Activated T-helper 17 cell treated with anti-CD3 and anti-CD28 coated beads, Interleukin-2, amount 50 U/mL, for 72 hours (primary cell): ENCODE measurements around the gene PHPT1. TPM values are rescaled to one million over a fixed set of nuclear protein-coding genes. Genes with fewer than 3 reads are reported as not detected.
A peak's percentile ranks its signal among the peaks of the same experiment; 100 is the strongest.
"Not testable (repeated sequence)": the region's sequence is repeated elsewhere in the genome, so short reads cannot be mapped to it uniquely, and the experiment has no call there.

Experiments used
- ATAC-seq: fragments of 150-1000 bp; cut with Tn5 transposase; replicated peaks from 2 replicates; pipeline ENCODE4 v1.10.0; 2021; ENCODE audit warnings: mild to moderate bottlenecking, moderate library complexity
- H3K27ac Mint-ChIP-seq: one replicate; pipeline ENCODE4 v1.8.0; 2022; ENCODE audit warnings: mixed read lengths
- H3K27me3 Mint-ChIP-seq: one replicate; pipeline ENCODE4 v1.8.0; 2022; ENCODE audit warnings: mixed read lengths
- H3K36me3 Mint-ChIP-seq: one replicate; pipeline ENCODE4 v1.8.0; 2022; ENCODE audit warnings: low read depth, mild to moderate bottlenecking, mixed read lengths
- H3K4me1 Mint-ChIP-seq: one replicate; pipeline ENCODE4 v1.8.0; 2022; ENCODE audit warnings: mixed read lengths
- H3K4me3 Mint-ChIP-seq: one replicate; pipeline ENCODE4 v1.8.0; 2022; ENCODE audit warnings: mild to moderate bottlenecking, mixed read lengths
- H3K9me3 Mint-ChIP-seq: one replicate; pipeline ENCODE4 v1.8.0; 2022; ENCODE audit warnings: mixed read lengths
- total RNA-seq, 2 donors: library from RNA; stranded (reverse); gene quantifications; one replicate each; pipeline ENCODE4 v1.2.3, GENCODE V29; 2022

The PHPT1 gene
- total RNA-seq, 2 donors from 2014 or later, result 138 to 194 TPM

DNA sequence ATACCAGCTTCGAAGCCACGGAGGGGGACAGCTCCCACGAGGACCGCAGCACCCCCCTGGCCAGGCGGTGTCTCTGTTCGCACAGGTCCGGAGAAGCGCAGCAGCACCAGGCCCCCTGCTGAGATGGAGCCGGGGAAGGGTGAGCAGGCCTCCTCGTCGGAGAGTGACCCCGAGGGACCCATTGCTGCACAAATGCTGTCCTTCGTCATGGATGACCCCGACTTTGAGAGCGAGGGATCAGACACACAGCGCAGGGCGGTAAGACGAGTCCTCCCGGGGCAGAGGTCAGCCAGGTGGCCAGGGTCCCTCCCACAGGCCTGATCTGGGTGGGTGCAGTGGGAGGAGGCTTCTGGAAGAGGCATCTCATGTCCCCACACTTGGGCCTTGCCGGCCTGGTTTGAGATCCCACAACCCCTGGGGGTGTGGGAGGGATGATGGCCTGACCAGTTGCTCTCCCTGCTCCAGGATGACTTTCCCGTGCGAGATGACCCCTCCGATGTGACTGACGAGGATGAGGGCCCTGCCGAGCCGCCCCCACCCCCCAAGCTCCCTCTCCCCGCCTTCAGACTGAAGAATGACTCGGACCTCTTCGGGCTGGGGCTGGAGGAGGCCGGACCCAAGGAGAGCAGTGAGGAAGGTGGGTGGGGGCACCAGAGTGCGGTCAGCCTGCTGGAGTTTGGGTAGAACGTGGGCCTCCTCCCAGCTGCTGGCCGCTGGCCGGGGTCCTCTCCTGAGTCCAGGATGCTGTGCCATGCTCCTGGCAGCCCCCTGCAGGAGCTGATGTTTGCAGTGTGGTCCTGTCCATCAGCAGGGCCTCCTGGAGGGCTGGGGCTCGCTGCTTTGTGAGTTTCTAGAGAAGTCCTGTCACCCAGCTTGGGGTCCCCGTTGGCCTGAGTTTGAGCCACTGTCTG is 9.7 kb upstream of the PHPT1 start:
- Mint-ChIP-seq H3K27ac (no peak overlapping the region), H3K4me1 (no peaks in the 10 kb centered on the region), H3K9me3 (no peaks in the 10 kb centered on the region), H3K36me3 (peaks cover 7% of the 10 kb centered on the region), H3K4me3 (peak overlapping the region; percentile 13), H3K27me3 (no peaks in the 10 kb centered on the region)
- ATAC-seq, result no peak

DNA sequence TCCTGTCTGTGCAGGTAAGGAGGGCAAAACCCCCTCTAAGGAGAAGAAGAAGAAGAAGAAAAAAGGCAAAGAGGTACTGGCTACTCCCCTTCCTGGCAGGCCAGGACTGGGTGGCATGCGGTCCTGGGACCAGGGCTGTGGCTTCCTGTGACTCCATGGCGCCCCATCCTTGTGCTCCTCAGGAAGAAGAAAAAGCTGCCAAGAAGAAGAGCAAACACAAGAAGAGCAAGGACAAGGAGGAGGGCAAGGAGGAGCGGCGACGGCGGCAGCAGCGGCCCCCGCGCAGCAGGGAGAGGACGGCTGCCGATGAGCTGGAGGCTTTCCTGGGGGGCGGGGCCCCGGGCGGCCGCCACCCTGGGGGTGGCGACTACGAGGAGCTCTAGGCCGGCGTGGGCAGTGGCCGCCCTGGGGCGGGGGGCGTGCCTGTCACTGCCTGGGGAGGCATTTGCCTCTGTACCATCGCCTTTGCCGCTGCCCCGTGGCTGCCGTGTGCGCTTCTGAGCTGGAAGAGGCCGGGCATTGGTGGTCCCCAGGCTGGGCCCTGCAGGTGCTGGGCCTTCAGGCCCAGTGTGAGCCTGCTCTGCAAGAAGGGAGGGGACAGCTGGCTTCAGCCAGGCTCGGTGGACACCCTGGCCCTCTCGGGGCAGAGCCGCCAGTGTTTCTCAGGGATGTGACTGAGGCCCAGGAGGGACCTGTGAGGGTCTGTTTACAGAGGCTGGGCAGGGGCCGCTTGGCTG is 8.9 kb upstream of the PHPT1 start:
- H3K4me1 Mint-ChIP-seq, result no peaks in the 10 kb centered on the region
- H3K27ac Mint-ChIP-seq, result no peak overlapping the region
- no peak for ATAC-seq
- H3K4me3 Mint-ChIP-seq, result peak overlapping the region; percentile 13
- peaks cover 7% of the 10 kb centered on the region for H3K36me3 Mint-ChIP-seq
- H3K27me3 Mint-ChIP-seq, result no peaks in the 10 kb centered on the region
- H3K9me3 Mint-ChIP-seq, result no peaks in the 10 kb centered on the region

DNA sequence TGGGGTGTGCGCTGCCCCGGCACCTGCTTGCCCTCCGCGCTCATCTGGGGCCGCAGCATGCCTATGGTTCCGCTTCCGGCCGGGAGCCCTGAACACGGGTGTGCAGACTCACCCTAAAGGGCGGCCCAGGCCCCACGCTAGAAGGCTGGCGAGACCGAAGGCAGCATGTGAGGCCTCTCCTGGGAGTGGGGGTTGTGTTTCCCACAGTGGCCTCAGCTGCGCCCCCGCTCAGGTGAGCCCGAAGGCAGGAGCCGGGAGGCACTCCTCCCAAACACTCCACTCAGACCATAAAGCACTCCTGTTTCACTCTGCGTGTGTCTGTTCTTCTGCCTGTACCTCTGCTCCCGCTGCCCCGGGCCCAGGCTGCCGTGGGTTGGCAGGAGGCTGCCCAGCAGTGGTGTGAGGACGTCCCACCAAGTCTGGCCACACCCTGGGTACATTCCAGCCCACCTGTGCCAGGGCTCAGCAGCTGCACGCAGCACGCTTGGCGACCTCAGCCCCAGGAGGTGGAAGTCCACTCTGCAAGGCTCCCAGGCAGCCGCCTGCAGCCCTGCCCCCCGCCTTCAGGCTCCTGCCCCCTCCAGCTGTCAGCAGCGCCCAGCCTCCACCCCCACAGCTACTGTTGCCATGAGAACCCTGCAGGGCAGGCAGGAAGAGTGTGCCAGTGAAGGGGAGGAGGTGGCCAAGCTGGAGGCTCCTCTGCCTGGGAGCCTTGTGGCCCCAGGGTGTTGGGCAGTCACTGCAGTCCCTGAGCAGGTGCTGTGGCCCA is 8.1 kb upstream of the PHPT1 start:
- Mint-ChIP-seq H3K27ac (no peak overlapping the region), H3K4me3 (no peak overlapping the region), H3K4me1 (no peaks in the 10 kb centered on the region), H3K36me3 (peaks cover 7% of the 10 kb centered on the region), H3K9me3 (no peaks in the 10 kb centered on the region), H3K27me3 (no peaks in the 10 kb centered on the region)
- ATAC-seq, result no peak

DNA sequence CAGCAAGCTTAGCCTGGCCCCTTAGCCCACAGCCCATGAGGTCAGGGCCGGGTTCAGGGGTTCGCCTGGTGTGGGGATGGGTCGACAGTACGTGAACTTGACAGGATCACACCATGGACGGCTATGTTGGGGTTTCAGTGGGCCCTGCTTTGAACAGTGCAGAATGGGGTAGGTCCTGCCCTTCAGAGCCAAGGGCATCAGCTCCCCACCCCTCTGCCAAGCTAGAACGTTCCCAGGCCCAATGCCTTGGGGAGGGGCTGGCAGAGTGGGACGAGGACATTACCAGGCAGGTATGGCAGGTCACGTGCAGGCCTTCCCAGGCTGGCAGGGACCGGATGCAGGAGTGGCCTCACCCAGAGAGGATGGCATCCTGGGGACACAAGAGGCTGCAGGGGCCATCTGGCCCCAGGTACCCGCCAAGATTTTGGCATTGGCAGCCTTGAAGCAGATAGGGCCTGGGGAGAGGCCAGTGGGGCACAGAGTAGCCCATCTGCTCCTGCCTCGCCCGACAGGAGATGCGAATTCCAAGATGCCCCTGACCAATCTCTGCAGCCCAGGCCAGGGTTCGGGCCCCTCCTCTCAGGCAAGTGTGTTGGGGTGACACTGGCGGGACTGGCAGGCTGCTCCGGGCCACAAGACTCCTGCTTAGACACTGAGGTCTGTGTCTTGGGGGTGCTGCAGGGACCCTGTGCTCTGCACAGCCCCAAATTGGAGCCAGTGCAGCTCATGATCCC is 7.4 kb upstream of the PHPT1 start:
- not testable (repeated sequence) for H3K9me3 Mint-ChIP-seq, H3K36me3 Mint-ChIP-seq, H3K27me3 Mint-ChIP-seq, H3K4me1 Mint-ChIP-seq, H3K27ac Mint-ChIP-seq, ATAC-seq
- peak overlapping the region; percentile 71 for H3K4me3 Mint-ChIP-seq

DNA sequence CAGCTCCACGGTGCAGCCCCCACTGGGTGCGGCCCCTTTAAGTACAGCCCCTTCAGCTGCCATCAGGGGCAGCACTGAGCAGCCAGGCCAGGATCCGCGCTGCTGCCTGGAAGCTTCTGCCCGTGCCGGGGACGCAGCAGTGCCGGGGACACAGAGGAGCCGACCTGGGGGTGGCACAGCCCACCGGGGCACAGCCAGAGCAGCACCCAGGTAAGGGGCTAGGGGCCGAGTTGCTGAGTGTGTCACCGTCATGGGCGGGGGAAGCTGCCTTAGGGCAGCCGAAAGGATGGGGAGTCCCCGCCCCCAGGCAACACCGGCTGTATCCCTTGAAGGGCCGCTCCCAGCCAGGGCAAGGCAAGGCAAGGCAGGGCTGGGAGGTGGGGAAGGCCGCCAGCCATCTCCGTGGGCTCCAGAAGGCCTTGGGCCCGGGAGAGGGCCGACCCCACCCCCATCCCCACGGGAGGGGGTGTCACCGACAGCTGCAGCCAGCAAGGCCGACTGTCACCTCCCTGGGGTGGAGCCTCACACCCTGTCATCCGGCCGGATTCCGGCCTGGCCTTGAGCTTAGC is 6.7 kb upstream of the PHPT1 start, which contains the start of gene AJM1:
Gene AJM1 (plus strand): TSS at position 99 of the 569 bp plus-strand sequence. CDS start 1,937 bp downstream, outside the sequence.
- peak within 1 kb of the TSS; percentile 71 for H3K4me3 Mint-ChIP-seq
- H3K4me1 Mint-ChIP-seq, H3K27me3 Mint-ChIP-seq, H3K9me3 Mint-ChIP-seq, H3K36me3 Mint-ChIP-seq, H3K27ac Mint-ChIP-seq: not testable (repeated sequence)
- ATAC-seq, result peak; percentile 85

DNA sequence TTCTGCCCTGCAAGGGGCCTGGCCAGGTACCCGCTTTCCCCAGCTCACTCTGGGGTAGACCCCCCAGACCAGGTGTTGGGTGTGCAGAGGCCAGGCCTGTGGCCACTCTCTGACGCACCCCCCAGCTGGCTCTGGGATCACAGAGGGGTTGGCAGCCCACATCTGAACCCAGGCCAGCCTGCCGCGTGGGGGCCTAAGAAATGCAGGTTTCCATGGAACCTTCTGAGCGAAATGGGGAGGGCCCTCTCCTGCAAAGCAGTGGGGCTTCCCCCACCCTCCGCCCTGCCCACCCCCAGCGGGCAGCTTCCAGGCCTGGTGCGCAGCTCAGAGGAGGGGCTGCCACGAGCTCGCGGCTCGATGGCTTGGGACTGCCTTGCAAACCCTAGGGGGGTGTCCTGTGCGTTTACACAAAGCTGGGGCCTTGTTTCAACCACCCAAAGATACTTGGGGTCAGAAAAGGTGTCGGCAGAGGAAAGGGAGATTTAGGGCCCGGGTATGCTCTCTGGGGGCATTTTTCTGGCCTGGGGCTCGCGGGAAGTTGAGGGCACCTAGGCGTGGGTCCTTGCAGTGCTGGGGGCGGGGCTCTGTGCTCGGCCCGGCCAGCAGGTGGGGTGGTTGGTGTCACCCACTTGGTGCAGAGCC is 5.9 kb upstream of the PHPT1 start:
- H3K4me1 Mint-ChIP-seq, ATAC-seq, H3K9me3 Mint-ChIP-seq, H3K27me3 Mint-ChIP-seq, H3K27ac Mint-ChIP-seq: not testable (repeated sequence)
- H3K36me3 Mint-ChIP-seq, result peaks cover 15% of the 10 kb centered on the region
- peak overlapping the region; percentile 48 for H3K4me3 Mint-ChIP-seq

DNA sequence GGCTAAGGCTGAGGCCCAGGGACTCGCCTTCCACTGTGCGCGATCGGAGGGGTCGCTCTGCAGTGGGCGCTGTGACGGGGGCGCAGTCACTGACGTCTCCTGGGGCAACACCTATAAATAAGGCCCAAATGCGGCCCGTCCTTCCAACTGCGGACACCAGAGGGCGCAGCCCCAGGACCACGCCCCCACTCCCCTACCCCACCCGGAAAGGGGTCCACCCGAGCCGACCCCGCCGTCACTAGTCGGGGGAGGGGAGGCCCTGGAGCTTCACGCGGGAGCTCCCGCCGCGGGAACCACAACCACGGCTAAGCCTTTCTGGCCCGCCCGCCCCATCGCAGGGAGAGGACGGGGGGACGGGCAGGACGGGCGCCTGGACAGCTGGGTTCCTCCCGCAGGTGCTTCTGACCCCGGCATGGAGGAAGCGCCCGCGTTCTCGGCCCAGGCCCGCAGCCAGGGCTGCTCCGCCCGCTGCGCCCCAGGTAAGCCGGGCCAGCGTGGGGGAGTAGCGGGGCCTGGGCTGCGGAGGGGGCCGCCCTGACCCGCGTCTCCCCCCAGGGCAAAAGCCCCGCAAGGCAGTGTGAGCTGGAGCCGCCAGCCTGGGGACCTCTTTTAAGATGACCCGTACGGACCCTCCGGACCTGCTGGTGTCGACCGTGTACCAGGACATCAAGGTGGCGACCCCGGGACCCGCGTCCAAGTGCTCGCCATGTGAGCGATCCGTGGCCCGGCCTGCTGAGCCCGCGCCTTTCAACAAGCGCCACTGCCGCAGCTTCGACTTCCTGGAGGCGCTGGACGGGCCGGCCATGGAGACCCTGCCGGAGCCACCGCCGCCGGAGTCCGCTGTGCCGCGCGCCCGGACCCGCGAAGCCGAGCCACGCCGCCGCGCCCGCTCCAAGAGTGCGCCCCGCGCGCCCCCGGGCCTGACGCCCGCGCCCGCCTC is 5.1 kb upstream of the PHPT1 start:
- Mint-ChIP-seq H3K4me3 (peak overlapping the region; percentile 48), H3K36me3 (peaks cover 19% of the 10 kb centered on the region)
- ATAC-seq, H3K27me3 Mint-ChIP-seq, H3K27ac Mint-ChIP-seq, H3K9me3 Mint-ChIP-seq, H3K4me1 Mint-ChIP-seq: not testable (repeated sequence)

DNA sequence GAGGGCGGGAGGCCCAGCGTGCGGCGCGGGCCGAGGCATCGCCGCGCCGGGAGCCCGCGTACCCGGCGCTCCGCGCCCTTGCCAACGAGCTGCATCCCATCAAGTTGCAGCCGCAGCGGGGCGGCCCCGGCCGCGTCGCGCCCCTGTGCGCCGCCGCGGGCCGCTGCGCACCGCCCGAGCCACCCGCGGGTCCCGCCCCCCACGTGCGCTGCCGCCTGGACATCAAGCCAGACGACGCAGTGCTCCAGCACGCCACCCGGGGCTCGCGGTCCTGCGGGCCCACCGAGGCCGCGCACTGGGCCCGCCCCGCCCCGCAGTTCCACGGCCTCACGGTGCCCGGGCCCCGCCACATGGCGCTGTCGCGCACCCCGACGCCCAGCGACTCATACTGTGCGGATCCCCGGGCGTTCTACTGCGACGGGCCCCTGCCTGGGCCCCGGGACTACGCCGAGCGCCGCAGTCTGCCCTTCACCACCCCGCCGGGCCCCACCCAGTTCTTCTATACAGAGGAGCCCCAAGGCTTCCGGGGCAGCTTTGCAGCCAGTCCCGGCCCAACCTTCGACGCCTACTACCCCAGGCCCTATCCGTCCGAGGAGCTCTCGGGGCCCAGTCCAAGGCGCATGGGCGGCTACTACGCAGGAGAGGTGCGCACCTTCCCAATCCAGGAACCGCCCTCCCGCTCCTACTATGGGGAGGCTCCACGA is 4.3 kb upstream of the PHPT1 start:
- H3K27ac Mint-ChIP-seq, result no peak overlapping the region
- no peak overlapping the region for H3K4me3 Mint-ChIP-seq
- ATAC-seq, result no peak
- no peaks in the 10 kb centered on the region for H3K9me3 Mint-ChIP-seq
- H3K36me3 Mint-ChIP-seq, result peaks cover 23% of the 10 kb centered on the region
- H3K27me3 Mint-ChIP-seq, result peaks cover 7% of the 10 kb centered on the region
- no peaks in the 10 kb centered on the region for H3K4me1 Mint-ChIP-seq

DNA sequence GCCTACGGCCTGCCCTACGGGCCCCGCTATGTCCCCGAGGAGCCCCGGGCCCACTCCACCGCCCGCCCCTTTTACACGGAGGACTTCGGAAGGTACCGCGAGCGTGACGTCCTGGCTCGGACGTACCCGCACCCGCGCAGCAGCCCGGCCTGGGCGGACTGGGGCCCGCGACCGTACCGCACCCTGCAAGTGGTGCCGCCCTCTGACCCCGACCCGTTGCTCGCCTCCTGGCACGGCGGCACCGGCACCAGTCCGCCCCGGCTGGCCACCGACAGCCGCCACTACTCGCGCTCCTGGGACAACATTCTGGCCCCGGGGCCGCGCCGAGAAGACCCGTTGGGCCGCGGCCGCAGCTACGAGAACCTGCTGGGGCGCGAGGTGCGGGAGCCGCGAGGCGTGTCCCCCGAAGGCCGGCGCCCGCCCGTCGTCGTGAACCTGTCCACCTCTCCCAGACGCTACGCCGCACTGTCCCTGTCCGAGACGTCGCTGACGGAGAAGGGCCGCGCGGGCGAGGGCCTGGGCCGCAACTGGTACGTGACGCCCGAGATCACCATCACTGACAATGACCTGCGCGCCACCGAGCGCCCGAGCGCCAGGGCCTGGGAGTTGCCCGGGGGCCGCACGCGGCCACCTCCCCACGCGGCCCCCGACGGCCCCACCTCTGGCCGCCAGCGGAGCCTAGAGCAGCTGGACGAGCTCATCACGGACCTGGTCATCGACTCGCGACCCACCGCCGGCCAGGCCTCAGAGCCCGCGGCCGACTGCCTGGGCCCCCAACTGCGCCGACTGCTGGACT is 3.5 kb upstream of the PHPT1 start:
- Mint-ChIP-seq H3K36me3 (peaks cover 26% of the 10 kb centered on the region), H3K4me1 (no peaks in the 10 kb centered on the region), H3K9me3 (no peaks in the 10 kb centered on the region), H3K27me3 (peaks cover 7% of the 10 kb centered on the region), H3K4me3 (no peak overlapping the region), H3K27ac (no peak overlapping the region)
- ATAC-seq, result no peak

DNA sequence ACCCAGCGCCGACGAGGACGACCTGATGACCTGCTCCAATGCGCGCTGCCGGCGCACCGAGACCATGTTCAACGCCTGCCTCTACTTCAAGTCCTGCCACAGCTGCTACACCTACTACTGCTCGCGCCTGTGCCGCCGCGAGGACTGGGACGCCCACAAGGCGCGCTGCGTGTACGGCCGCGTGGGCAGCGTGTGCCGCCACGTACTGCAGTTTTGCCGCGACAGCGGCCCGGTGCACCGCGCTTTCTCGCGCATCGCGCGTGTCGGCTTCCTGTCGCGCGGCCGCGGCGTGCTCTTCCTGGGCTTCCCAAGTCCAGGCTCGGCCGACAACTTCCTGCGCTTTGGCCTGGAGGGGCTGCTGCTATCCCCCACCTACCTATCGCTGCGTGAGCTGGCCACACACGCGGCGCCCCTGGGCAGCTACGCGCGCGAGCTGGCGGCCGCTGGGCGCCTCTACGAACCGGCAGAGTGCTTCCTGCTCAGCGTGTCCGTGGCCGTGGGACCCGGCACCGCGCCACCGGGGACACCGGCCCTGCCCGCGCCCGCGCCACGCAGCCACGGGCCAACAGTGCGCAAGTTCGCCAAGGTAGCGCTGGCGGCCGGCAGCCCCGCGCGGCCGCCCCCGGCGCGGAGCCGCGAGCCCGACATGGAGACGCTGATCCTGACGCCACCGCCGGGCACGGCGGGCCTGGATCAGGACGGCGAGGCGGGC is 2.7 kb upstream of the PHPT1 start:
- no peak overlapping the region for H3K27ac Mint-ChIP-seq
- H3K27me3 Mint-ChIP-seq, result peaks cover 7% of the 10 kb centered on the region
- H3K36me3 Mint-ChIP-seq, result peaks cover 35% of the 10 kb centered on the region
- no peak for ATAC-seq
- no peaks in the 10 kb centered on the region for H3K4me1 Mint-ChIP-seq
- H3K9me3 Mint-ChIP-seq, result no peaks in the 10 kb centered on the region
- peak overlapping the region; percentile 91 for H3K4me3 Mint-ChIP-seq
